Measurements from ENCODE around the gene MYLK4.

The MYLK4 gene

DNA sequence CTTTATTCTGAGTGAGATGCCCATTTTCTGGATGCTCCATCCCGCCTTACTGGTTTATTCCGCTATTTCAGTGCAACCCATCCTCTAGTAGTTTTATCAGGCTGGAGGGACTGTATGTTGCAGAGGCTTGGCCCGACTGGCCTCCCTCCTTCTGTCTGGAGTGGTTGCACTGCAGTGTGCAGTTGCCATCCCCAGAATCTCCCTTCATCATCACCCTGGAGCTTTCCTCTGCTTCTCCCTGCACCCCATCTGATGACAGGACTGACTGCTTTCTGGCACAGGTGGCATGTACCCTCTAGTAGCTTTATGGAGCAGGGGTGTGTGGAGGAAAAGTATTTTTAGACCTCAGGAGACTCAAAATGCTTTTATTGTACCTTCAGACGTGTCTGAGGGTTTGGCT is 35.5 kb upstream of the MYLK4 start:
- Histone ChIP-seq H3K4me3 (ENCODE audit: low read length) (no peak overlapping the region), H3K4me2 (ENCODE audit: low read length) (no peak overlapping the region), H3F3A (ENCODE audit: control insufficient read depth, insufficient read depth) (peaks cover 13% of the 10 kb centered on the region), H3K9me2 (replicated peaks; ENCODE audit: control insufficient read depth, low read length) (no peaks in the 10 kb centered on the region), H3K79me2 (ENCODE audit: control insufficient read depth, low read length) (peaks cover 51% of the 10 kb centered on the region), H3K27ac (ENCODE audit: low read depth, low read length) (no peak overlapping the region), H3K4me1 (ENCODE audit: control insufficient read depth, low read length) (peaks cover 5% of the 10 kb centered on the region), H3K36me3 (ENCODE audit: control insufficient read depth, low read length) (peaks cover 64% of the 10 kb centered on the region), H3K27me3 (ENCODE audit: control insufficient read depth, low read length) (no peaks in the 10 kb centered on the region), H3K9me3 (ENCODE audit: control insufficient read depth, insufficient read depth, low read length) (no peaks in the 10 kb centered on the region), H4K20me1 (ENCODE audit: control insufficient read depth, insufficient read depth, low read depth, low read length) (peaks cover 11% of the 10 kb centered on the region; the same call in 1 of the 2 replicates)
- TF ChIP-seq EZH2phosphoT487 (IDR thresholded peaks at IDR 0.05; ENCODE audit: borderline replicate concordance, low read length) (no peak), CTCF (IDR thresholded peaks at IDR 0.05; ENCODE audit: low read depth, low read length, poor library complexity, severe bottlenecking) (no peak)

- no peaks in the 10 kb centered on the region for H3K4me1 ChIP-seq (ENCODE audit: control insufficient read depth, low read length)
- no peaks in the 10 kb centered on the region for H3K9me2 ChIP-seq (replicated peaks; ENCODE audit: control insufficient read depth, low read length)
- H3K9me3 ChIP-seq (ENCODE audit: control insufficient read depth, insufficient read depth, low read length): no peaks in the 10 kb centered on the region
- H3K4me3 ChIP-seq (ENCODE audit: low read length): no peak overlapping the region
- H3K4me2 ChIP-seq (ENCODE audit: low read length): no peak overlapping the region
- TF ChIP-seq CTCF (IDR thresholded peaks at IDR 0.05; ENCODE audit: low read depth, low read length, poor library complexity, severe bottlenecking): no peak
- TF ChIP-seq EZH2phosphoT487 (IDR thresholded peaks at IDR 0.05; ENCODE audit: borderline replicate concordance, low read length): no peak
- H3F3A ChIP-seq (ENCODE audit: control insufficient read depth, insufficient read depth): peaks cover 2% of the 10 kb centered on the region; the same call in 1 of the 2 replicates
- H4K20me1 ChIP-seq (ENCODE audit: control insufficient read depth, insufficient read depth, low read depth, low read length): peaks cover 11% of the 10 kb centered on the region; the same call in 1 of the 2 replicates
- no peaks in the 10 kb centered on the region for H3K27me3 ChIP-seq (ENCODE audit: control insufficient read depth, low read length)
- H3K27ac ChIP-seq (ENCODE audit: low read depth, low read length): no peak overlapping the region
- H3K36me3 ChIP-seq (ENCODE audit: control insufficient read depth, low read length): peaks cover 74% of the 10 kb centered on the region
- H3K79me2 ChIP-seq (ENCODE audit: control insufficient read depth, low read length): peaks cover 60% of the 10 kb centered on the region
These were observed 34.2 kb upstream of the MYLK4 start for GRCh38 chr6:2784930-2785329.

DNA sequence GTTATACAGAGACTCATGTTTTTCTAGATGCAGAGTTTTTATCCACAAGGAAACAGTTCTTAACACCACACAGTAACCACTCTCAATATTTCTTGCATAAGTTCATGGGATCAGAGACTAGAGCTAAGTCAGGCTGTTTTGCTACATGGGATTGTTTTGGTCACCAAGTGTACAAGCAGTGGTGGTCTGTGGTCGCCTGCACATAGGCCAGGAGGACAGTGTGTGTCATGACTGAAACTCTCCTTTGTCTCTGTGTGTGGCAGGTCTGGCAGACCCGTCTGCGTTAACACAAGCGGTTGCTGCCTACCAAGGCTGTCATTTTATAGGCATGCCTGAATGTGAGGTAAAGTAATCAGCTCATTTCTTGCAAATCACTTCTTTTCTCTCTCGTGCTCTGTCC is 33.3 kb upstream of the MYLK4 start:
- Histone ChIP-seq H3K4me2 (ENCODE audit: low read length) (no peak overlapping the region), H3K79me2 (ENCODE audit: control insufficient read depth, low read length) (peaks cover 69% of the 10 kb centered on the region)

More for the DNA sequence above, 33.3 kb upstream of the MYLK4 start:
- Histone ChIP-seq H3K36me3 (ENCODE audit: control insufficient read depth, low read length) (peaks cover 80% of the 10 kb centered on the region), H3K27ac (ENCODE audit: low read depth, low read length) (no peak overlapping the region), H4K20me1 (ENCODE audit: control insufficient read depth, insufficient read depth, low read depth, low read length) (peaks cover 9% of the 10 kb centered on the region; the same call in 1 of the 2 replicates), H3K9me3 (ENCODE audit: control insufficient read depth, insufficient read depth, low read length) (no peaks in the 10 kb centered on the region), H3F3A (ENCODE audit: control insufficient read depth, insufficient read depth) (no peaks in the 10 kb centered on the region), H3K27me3 (ENCODE audit: control insufficient read depth, low read length) (no peaks in the 10 kb centered on the region), H3K4me3 (ENCODE audit: low read length) (no peak overlapping the region), H3K9me2 (replicated peaks; ENCODE audit: control insufficient read depth, low read length) (no peaks in the 10 kb centered on the region), H3K4me1 (ENCODE audit: control insufficient read depth, low read length) (no peaks in the 10 kb centered on the region)
- no peak for TF ChIP-seq EZH2phosphoT487 (IDR thresholded peaks at IDR 0.05; ENCODE audit: borderline replicate concordance, low read length)
- TF ChIP-seq CTCF (IDR thresholded peaks at IDR 0.05; ENCODE audit: low read depth, low read length, poor library complexity, severe bottlenecking): no peak
